OCI-LY3 (cell line): Measurements from ENCODE around the gene AFAP1.

Source experiments
- H2AFZ ChIP-seq: fragments of 200-600, 300-600 bp; shearing (Covaris generic); 2 replicates; pipeline ENCODE4 v1.6.0; 2014; ENCODE audit warnings: antibody characterized with exemption, low read depth, low read length
- H3K27ac ChIP-seq: fragments of 200-600, 300-600 bp; sonication (generic); 2 replicates; pipeline ENCODE4 v1.5.1; 2014; ENCODE audit warnings: mild to moderate bottlenecking, low read length, moderate library complexity, mixed read lengths
- H3K27me3 ChIP-seq: fragments of 200-600, 300-600 bp; sonication (generic); 2 replicates; pipeline ENCODE4 v1.6.1; 2014; ENCODE audit warnings: low read depth, low read length, mixed read lengths
- H3K36me3 ChIP-seq: fragments of 200-600, 300-600 bp; sonication (generic); replicated peaks from 2 replicates; pipeline ENCODE3; 2014; ENCODE audit warnings: low read depth, low read length, mixed read lengths
- H3K4me1 ChIP-seq: fragments of 300-600, 200-600 bp; sonication (generic); 2 replicates; pipeline ENCODE4 v1.6.1; 2014; ENCODE audit warnings: low read length, mixed read lengths
- H3K4me2 ChIP-seq: fragments of 200-600, 300-600 bp; sonication (generic); 2 replicates; pipeline ENCODE4 v1.6.1; 2014; ENCODE audit warnings: low read length, mixed read lengths
- H3K4me3 ChIP-seq: fragments of 300-600, 200-600 bp; sonication (generic); 2 replicates; pipeline ENCODE4 v1.5.1; 2014; ENCODE audit warnings: antibody characterized with exemption, mild to moderate bottlenecking, low read length, moderate library complexity
- H3K79me2 ChIP-seq: fragments of 300-600, 200-600 bp; shearing (Covaris generic); 2 replicates; pipeline ENCODE4 v1.6.1; 2014; ENCODE audit warnings: mild to moderate bottlenecking, low read length, mixed read lengths
- H3K9ac ChIP-seq: fragments of 300-600, 200-600 bp; shearing (Covaris generic); 2 replicates; pipeline ENCODE4 v1.6.0; 2014; ENCODE audit warnings: mild to moderate bottlenecking, low read length, moderate library complexity
- H3K9me3 ChIP-seq: fragments of 200-600, 300-600 bp; shearing (Covaris generic); 2 replicates; pipeline ENCODE4 v1.6.1; 2014; ENCODE audit warnings: low read length, mixed read lengths; ENCODE audit not compliant: insufficient read depth
- H4K20me1 ChIP-seq: fragments of 200-600, 300-600 bp; sonication (generic); 2 replicates; pipeline ENCODE4 v1.6.1; 2016; ENCODE audit warnings: low read length, mixed read lengths; ENCODE audit not compliant: insufficient read depth
- EZH2phosphoT487 ChIP-seq: fragments of 200-600 bp; shearing (Covaris generic); IDR thresholded peaks from 2 replicates; pipeline ENCODE4 v1.6.1; 2018; ENCODE audit warnings: antibody characterized with exemption, mixed run types, low read depth
- TF ChIP-seq, protein P1 (sequence below): fragments of 200-600, 300-600 bp; sonication (generic); IDR thresholded peaks from 2 replicates; pipeline ENCODE4 v1.5.1; 2014; ENCODE audit warnings: antibody characterized with exemption, low read length, low read depth

Gene AFAP1

GRCh38 chr4:7960017-7960789 is 20.5 kb upstream of the AFAP1 start:
- no peak overlapping the region for H3K9ac ChIP-seq
- no peaks in the 10 kb centered on the region for H4K20me1 ChIP-seq
- TF ChIP-seq, protein P1, sequence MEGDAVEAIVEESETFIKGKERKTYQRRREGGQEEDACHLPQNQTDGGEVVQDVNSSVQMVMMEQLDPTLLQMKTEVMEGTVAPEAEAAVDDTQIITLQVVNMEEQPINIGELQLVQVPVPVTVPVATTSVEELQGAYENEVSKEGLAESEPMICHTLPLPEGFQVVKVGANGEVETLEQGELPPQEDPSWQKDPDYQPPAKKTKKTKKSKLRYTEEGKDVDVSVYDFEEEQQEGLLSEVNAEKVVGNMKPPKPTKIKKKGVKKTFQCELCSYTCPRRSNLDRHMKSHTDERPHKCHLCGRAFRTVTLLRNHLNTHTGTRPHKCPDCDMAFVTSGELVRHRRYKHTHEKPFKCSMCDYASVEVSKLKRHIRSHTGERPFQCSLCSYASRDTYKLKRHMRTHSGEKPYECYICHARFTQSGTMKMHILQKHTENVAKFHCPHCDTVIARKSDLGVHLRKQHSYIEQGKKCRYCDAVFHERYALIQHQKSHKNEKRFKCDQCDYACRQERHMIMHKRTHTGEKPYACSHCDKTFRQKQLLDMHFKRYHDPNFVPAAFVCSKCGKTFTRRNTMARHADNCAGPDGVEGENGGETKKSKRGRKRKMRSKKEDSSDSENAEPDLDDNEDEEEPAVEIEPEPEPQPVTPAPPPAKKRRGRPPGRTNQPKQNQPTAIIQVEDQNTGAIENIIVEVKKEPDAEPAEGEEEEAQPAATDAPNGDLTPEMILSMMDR = no peak
- H3K4me2 ChIP-seq = no peak overlapping the region
- H3K27ac ChIP-seq = no peak overlapping the region
- no peaks in the 10 kb centered on the region for H3K27me3 ChIP-seq
- no peak overlapping the region for H3K4me3 ChIP-seq
- no peaks in the 10 kb centered on the region for H3K79me2 ChIP-seq
- no peaks in the 10 kb centered on the region for H3K9me3 ChIP-seq
- no peaks in the 10 kb centered on the region for H3K4me1 ChIP-seq
- no peaks in the 10 kb centered on the region for H3K36me3 ChIP-seq
- H2AFZ ChIP-seq = no peak overlapping the region

GRCh38 chr4:7959078-7959477 is 19.4 kb upstream of the AFAP1 start:
- Histone ChIP-seq H3K27ac (no peak overlapping the region), H3K4me2 (no peak overlapping the region), H4K20me1 (no peaks in the 10 kb centered on the region), H3K79me2 (no peaks in the 10 kb centered on the region), H3K4me1 (no peaks in the 10 kb centered on the region), H3K9me3 (no peaks in the 10 kb centered on the region), H3K4me3 (no peak overlapping the region), H3K36me3 (no peaks in the 10 kb centered on the region), H3K27me3 (no peaks in the 10 kb centered on the region), H2AFZ (no peak overlapping the region), H3K9ac (no peak overlapping the region)
- no peak for TF ChIP-seq EZH2phosphoT487
- TF ChIP-seq, protein P1 = no peak

- no peak overlapping the region for H3K4me2 ChIP-seq
- no peaks in the 10 kb centered on the region for H4K20me1 ChIP-seq
- H3K4me1 ChIP-seq = no peaks in the 10 kb centered on the region
- H3K36me3 ChIP-seq = no peaks in the 10 kb centered on the region
- H3K27ac ChIP-seq = no peak overlapping the region
- no peak overlapping the region for H2AFZ ChIP-seq
- H3K27me3 ChIP-seq = no peaks in the 10 kb centered on the region
- TF ChIP-seq, protein P1 = no peak
- no peak for TF ChIP-seq EZH2phosphoT487
- H3K9ac ChIP-seq = no peak overlapping the region
- H3K9me3 ChIP-seq = no peaks in the 10 kb centered on the region
- no peak overlapping the region for H3K4me3 ChIP-seq
- no peaks in the 10 kb centered on the region for H3K79me2 ChIP-seq
Measured at GRCh38 chr4:7956934-7957656, 17.4 kb upstream of the AFAP1 start.

- H3K4me2 ChIP-seq = no peak overlapping the region
- H3K9me3 ChIP-seq = no peaks in the 10 kb centered on the region
- H3K4me1 ChIP-seq = no peaks in the 10 kb centered on the region
- no peak overlapping the region for H3K9ac ChIP-seq
- H4K20me1 ChIP-seq = no peaks in the 10 kb centered on the region
- TF ChIP-seq, protein P1 = no peak
- TF ChIP-seq EZH2phosphoT487 = no peak
- no peaks in the 10 kb centered on the region for H3K27me3 ChIP-seq
- no peak overlapping the region for H2AFZ ChIP-seq
- H3K79me2 ChIP-seq = no peaks in the 10 kb centered on the region
- no peaks in the 10 kb centered on the region for H3K36me3 ChIP-seq
- H3K27ac ChIP-seq = no peak overlapping the region
- H3K4me3 ChIP-seq = no peak overlapping the region
Measured at GRCh38 chr4:7956270-7956808, 16.7 kb upstream of the AFAP1 start.
